IMR-90 (cell line): ENCODE data around the gene GPR152. TPM values are rescaled to one million over a fixed set of nuclear protein-coding genes. Genes with fewer than 3 reads are reported as not detected.

ENCODE experiments used
- ATAC-seq: fragments of 200-7000 bp; cut with Tn5 transposase; 2 replicates; pipeline ENCODE4 v1.9.1; 2020; ENCODE audit warnings: low read depth, mild to moderate bottlenecking, moderate library complexity
- BruUV-seq: library from RNA; stranded (reverse); fragments of 400-500 nt; replicated peaks from 2 replicates; lab custom pipeline; 2021; lab: Mats Ljungman, UMichigan
- CTCF ChIA-PET: fragments of 300-600 bp; formaldehyde crosslinking; extraction: SDS; loops from one replicate; lab custom pipeline; 2021; ENCODE audit warnings: antibody characterized with exemption; lab: Yijun Ruan, JAX
- POLR2A ChIA-PET: fragments of 300-600 bp; sonication (Branson Sonifier 250); formaldehyde crosslinking; loops from one replicate; lab custom pipeline; 2022; ENCODE audit warnings: antibody characterized with exemption; ENCODE audit not compliant: unreplicated experiment; lab: Charles Lee
- DNase-seq: peaks from one replicate; pipeline ENCODE4 v3.0.0; 2013
- H2AFZ ChIP-seq: replicated peaks from 2 replicates; pipeline ENCODE3; 2013; ENCODE audit warnings: low read length, mild to moderate bottlenecking; ENCODE audit not compliant: poor library complexity
- H2AK5ac ChIP-seq: 2 replicates; pipeline ENCODE4 v1.6.1; 2013; ENCODE audit warnings: low read depth, low read length, inconsistent platforms
- H2AK9ac ChIP-seq: replicated peaks from 2 replicates; pipeline ENCODE3; 2013; ENCODE audit warnings: mild to moderate bottlenecking, low read depth, low read length, moderate library complexity; ENCODE audit not compliant: poor library complexity
- H2BK120ac ChIP-seq: 2 replicates; pipeline ENCODE4 v1.6.1; 2013; ENCODE audit warnings: low read depth, low read length, inconsistent platforms
- H2BK15ac ChIP-seq: 3 replicates; pipeline ENCODE4 v1.6.1; 2013; ENCODE audit warnings: low read depth, low read length, inconsistent platforms
- H2BK20ac ChIP-seq: 2 replicates; pipeline ENCODE4 v1.6.1; 2013; ENCODE audit warnings: low read depth, mild to moderate bottlenecking, inconsistent platforms, low read length, moderate library complexity
- H2BK5ac ChIP-seq: 2 replicates; pipeline ENCODE4 v1.6.1; 2013; ENCODE audit warnings: mild to moderate bottlenecking, low read depth, low read length, inconsistent platforms; ENCODE audit not compliant: poor library complexity, severe bottlenecking
- H3K14ac ChIP-seq: replicated peaks from 2 replicates; pipeline ENCODE4 v1.6.1; 2013; ENCODE audit warnings: low read depth, low read length, inconsistent platforms
- H3K18ac ChIP-seq: 2 replicates; pipeline ENCODE4 v1.6.1; 2013; ENCODE audit warnings: low read depth, low read length, control low read depth
- H3K23ac ChIP-seq: 2 replicates; pipeline ENCODE4 v1.6.1; 2013; ENCODE audit warnings: low read depth, low read length, inconsistent platforms
- H3K27ac ChIP-seq: 2 replicates; pipeline ENCODE4 v1.5.1; 2013; ENCODE audit warnings: mild to moderate bottlenecking, control low read depth, low read length; ENCODE audit not compliant: insufficient read depth
- H3K27me3 ChIP-seq: 2 replicates; pipeline ENCODE4 v1.6.1; 2013; ENCODE audit warnings: low read length; ENCODE audit not compliant: control insufficient read depth, insufficient read depth
- H3K36me3 ChIP-seq: 2 replicates; pipeline ENCODE4 v1.6.1; 2013; ENCODE audit warnings: low read length, mixed read lengths; ENCODE audit not compliant: control insufficient read depth, insufficient read depth
- H3K4ac ChIP-seq: 2 replicates; pipeline ENCODE4 v1.6.1; 2013; ENCODE audit warnings: low read depth, low read length, inconsistent platforms
- H3K4me1 ChIP-seq: 2 replicates; pipeline ENCODE4 v1.6.1; 2013; ENCODE audit warnings: low read length, mixed read lengths; ENCODE audit not compliant: control insufficient read depth, insufficient read depth
- H3K4me2 ChIP-seq: 2 replicates; pipeline ENCODE4 v1.6.1; 2013; ENCODE audit warnings: low read depth, mild to moderate bottlenecking, control low read depth, low read length, moderate library complexity
- H3K4me3 ChIP-seq: 2 replicates; pipeline ENCODE4 v1.5.1; 2013; ENCODE audit warnings: low read depth, mild to moderate bottlenecking, control low read depth, low read length, moderate library complexity; ENCODE audit not compliant: insufficient read depth
- H3K56ac ChIP-seq: 2 replicates; pipeline ENCODE4 v1.6.1; 2013; ENCODE audit warnings: low read length, inconsistent platforms; ENCODE audit not compliant: insufficient read depth; ENCODE audit errors: extremely low read depth
- H3K79me1 ChIP-seq, 2 experiments: 2 replicates each; pipeline ENCODE4 v1.6.1; 2013; ENCODE audit warnings: low read length in 2 of 2, inconsistent platforms in 1 of 2, low read depth in 1 of 2
- H3K9ac ChIP-seq: 2 replicates; pipeline ENCODE4 v1.6.1; 2013; ENCODE audit warnings: low read depth, low read length, control low read depth
- H3K9me1 ChIP-seq: 2 replicates; pipeline ENCODE4 v1.6.1; 2013; ENCODE audit warnings: low read length, inconsistent platforms; ENCODE audit not compliant: insufficient read depth
- H3K9me3 ChIP-seq: 2 replicates; pipeline ENCODE4 v1.6.1; 2013; ENCODE audit warnings: low read length; ENCODE audit not compliant: control insufficient read depth, insufficient read depth
- H4K20me1 ChIP-seq: 2 replicates; pipeline ENCODE4 v1.6.1; 2013; ENCODE audit warnings: low read length, inconsistent platforms; ENCODE audit not compliant: insufficient read depth
- H4K5ac ChIP-seq: 2 replicates; pipeline ENCODE4 v1.6.1; 2013; ENCODE audit warnings: mild to moderate bottlenecking, low read depth, low read length, control low read depth
- H4K8ac ChIP-seq, 2 experiments: 2 replicates each; pipeline ENCODE4 v1.6.1; 2013; ENCODE audit warnings: low read depth in 2 of 2, low read length in 2 of 2, control low read depth in 1 of 2, inconsistent platforms in 1 of 2
- H4K91ac ChIP-seq: 2 replicates; pipeline ENCODE4 v1.6.1; 2013; ENCODE audit warnings: low read depth, low read length, inconsistent platforms; ENCODE audit not compliant: insufficient read depth
- BHLHE40 ChIP-seq: fragments of 150-350 bp; IDR thresholded peaks from 2 replicates; pipeline ENCODE4 v1.6.1; 2016; ENCODE audit warnings: mild to moderate bottlenecking, low read depth, low read length
- CEBPB ChIP-seq: IDR thresholded peaks from 2 replicates; pipeline ENCODE4 v1.6.1; 2012; ENCODE audit warnings: low read depth, low read length, improper control_type of control experiment
- CHD1 ChIP-seq: IDR thresholded peaks from 2 replicates; pipeline ENCODE4 v1.6.1; 2012; ENCODE audit warnings: low read depth, low read length, improper control_type of control experiment
- CTCF ChIP-seq: conservative IDR thresholded peaks from 2 replicates; pipeline ENCODE4 v1.5.1; 2012; ENCODE audit warnings: mild to moderate bottlenecking, low read depth, low read length, improper control_type of control experiment
- ELK1 ChIP-seq: fragments of 150-350 bp; IDR thresholded peaks from 2 replicates; pipeline ENCODE4 v1.6.1; 2016; ENCODE audit warnings: low read depth, mild to moderate bottlenecking, low read length, moderate library complexity, borderline replicate concordance
- MAZ ChIP-seq: IDR thresholded peaks from 2 replicates; pipeline ENCODE4 v1.6.1; 2012; ENCODE audit warnings: low read depth, mild to moderate bottlenecking, low read length, improper control_type of control experiment, moderate library complexity, borderline replicate concordance
- MXI1 ChIP-seq: IDR thresholded peaks from 2 replicates; pipeline ENCODE4 v1.6.1; 2012; ENCODE audit warnings: low read depth, mild to moderate bottlenecking, low read length, moderate library complexity, borderline replicate concordance
- POLR2A ChIP-seq: IDR thresholded peaks from 2 replicates; pipeline ENCODE4 v1.6.1; 2012; ENCODE audit warnings: mild to moderate bottlenecking, low read depth, low read length
- RAD21 ChIP-seq: IDR thresholded peaks from 2 replicates; pipeline ENCODE4 v1.6.1; 2012; ENCODE audit warnings: low read length, improper control_type of control experiment
- RFX5 ChIP-seq: IDR thresholded peaks from 2 replicates; pipeline ENCODE4 v1.8.0; 2012; ENCODE audit warnings: low read depth, mild to moderate bottlenecking, low read length, moderate library complexity
- SMC3 ChIP-seq: fragments of 150-350 bp; IDR thresholded peaks from 2 replicates; pipeline ENCODE4 v1.6.1; 2016; ENCODE audit warnings: low read depth, mild to moderate bottlenecking, antibody characterized with exemption, low read length, moderate library complexity
- USF2 ChIP-seq: fragments of 150-350 bp; IDR thresholded peaks from 2 replicates; pipeline ENCODE4 v1.6.1; 2017; ENCODE audit warnings: mild to moderate bottlenecking, antibody characterized with exemption, low read length, low read depth
- WGBS, 2 experiments: methylation state at CpG; one replicate each; pipeline versions ENCODE4 v1.1.5 to v1.1.7; 2013; ENCODE audit warnings: missing lambda C conversion rate in 2 of 2; ENCODE audit not compliant: insufficient read length in 1 of 2; ENCODE audit errors: extremely low coverage in 2 of 2; 5-methylcytosine and 5-hydroxymethylcytosine counted together
- dilution Hi-C: fragments of 300-500 bp; cut with HindIII; formaldehyde crosslinking; loops from one replicate; pipeline ENCODE4 v1.14.3; 2018; ENCODE audit warnings: low sequenced_read_pairs; ENCODE audit not compliant: unreplicated experiment
- in situ Hi-C: fragments of 300-500 bp; cut with MboI; formaldehyde crosslinking; loops from 3 replicates; pipeline ENCODE4 v1.14.3; 2019; ENCODE audit warnings: low sequenced_read_pairs, inconsistent platforms, mixed read lengths
- intact Hi-C: fragments of 100-400 bp; cut with micrococcal nuclease; formaldehyde crosslinking; loops from 2 replicates; pipeline ENCODE4 v1.10.0; 2022
- polyA plus RNA-seq, 3 experiments: library from polyadenylated mRNA; depleted of rRNA; stranded (reverse); fragments of >200 nt; gene quantifications; 2 replicates each; pipeline ENCODE4 v1.2.3, GENCODE V29; 2012; ENCODE audit warnings: low replicate concordance in 1 of 3
- total RNA-seq: library from RNA; depleted of rRNA; stranded (reverse); fragments of >200 nt; gene quantifications from 2 replicates; pipeline ENCODE4 v1.2.3, GENCODE V29; 2012

The GPR152 gene
- total and polyA plus RNA-seq, 2 of the 4 experiments (the other 2 are of a cell fraction), result not detected

GRCh38 chr11:67406969-67407687, 45.4 kb downstream of the GPR152 start:
- in situ Hi-C loops (no loop called here), intact Hi-C loops (no loop called here), dilution Hi-C loops (no loop called here)
- Histone ChIP-seq H3K36me3 (no peaks in the 10 kb centered on the region), H3K4me1 (peaks cover under 1% of the 10 kb centered on the region; the same call in 1 of the 2 replicates), H2BK20ac (no peak overlapping the region), H3K9ac (no peak overlapping the region), H3K9me1 (no peaks in the 10 kb centered on the region), H3K27ac (no peak overlapping the region), H4K91ac (no peak overlapping the region), H4K8ac (no peak overlapping the region), H3K79me1 (no peaks in the 10 kb centered on the region), H4K5ac (no peak overlapping the region), H4K20me1 (no peaks in the 10 kb centered on the region), H3K56ac (no peak overlapping the region), H2BK15ac (no peak overlapping the region), H3K18ac (no peak overlapping the region), H2BK5ac (no peak overlapping the region), H3K4me3 (no peak overlapping the region), H3K27me3 (peaks cover 44% of the 10 kb centered on the region), H2AK9ac (peak overlapping the region; percentile 24), H3K23ac (no peak overlapping the region), H3K9me3 (no peaks in the 10 kb centered on the region), H2BK120ac (no peak overlapping the region), H2AFZ (no peak overlapping the region), H3K4me2 (no peak overlapping the region), H3K14ac (no peak overlapping the region), H3K4ac (no peak overlapping the region), H2AK5ac (no peak overlapping the region; the same call in 1 of the 2 replicates)
- WGBS, 2 experiments, result 27% methylated on average over 6 of the region's 12 CpGs; no CpG with 5 or more reads in 1 of the 2 experiments
- DNase-seq (no peak), ATAC-seq (peak; percentile 25; the same call in 1 of the 2 replicates)
- POLR2A ChIA-PET, result interaction anchor here (0.6 kb wide), 2 partner anchors 31 to 107 kb away, joined by 6 to 12 read pairs; partner anchors contain the start of gene PTPRCAP
- BruUV-seq, result no TSS peak
- TF ChIP-seq BHLHE40, result no peak
- no peak for TF ChIP-seq RAD21
- no peak for TF ChIP-seq MAZ
- no peak for TF ChIP-seq MXI1
- no peak for TF ChIP-seq POLR2A
- TF ChIP-seq CHD1, result no peak
- TF ChIP-seq ELK1, result no peak
- no peak for TF ChIP-seq CTCF
- no peak for TF ChIP-seq USF2
- TF ChIP-seq CEBPB, result no peak
- no peak for TF ChIP-seq RFX5
- no peak for TF ChIP-seq SMC3
- CTCF ChIA-PET, result interaction anchor here (0.6 kb wide), 1 partner anchor 13 kb away, joined by 4 read pairs; no protein-coding TSS in a partner anchor
